ENCODE measurements around the gene CDKL1.

CDKL1 gene

GRCh38 chr14:50402965-50403364 lies 6.3 kb upstream of the CDKL1 start (continued):
- TF ChIP-seq ZNF692 (tag by site-specific recombination; IDR thresholded peaks at IDR 0.05), result no peak
- TF ChIP-seq ZNF521 (tag by site-specific recombination; IDR thresholded peaks at IDR 0.05), result no peak
- TF ChIP-seq ZNF664 (tag by site-specific recombination; IDR thresholded peaks at IDR 0.05), result no peak
- TF ChIP-seq KLF9 (tag by site-specific recombination; IDR thresholded peaks at IDR 0.05; ENCODE audit: low read depth), result no peak
- TF ChIP-seq ZNF341 (tag by site-specific recombination; IDR thresholded peaks at IDR 0.05; ENCODE audit: low read depth), result no peak

GRCh38 chr14:50400461-50400860 lies 3.8 kb upstream of the CDKL1 start:
- Histone ChIP-seq H3K4me1 (ENCODE audit: control insufficient read depth, insufficient read depth, low read length) (peaks cover 16% of the 10 kb centered on the region), H3K27ac (ENCODE audit: extremely low read depth, low read depth, low read length) (no peak overlapping the region), H3K9me3 (ENCODE audit: control insufficient read depth, insufficient read depth, low read depth, low read length) (no peaks in the 10 kb centered on the region), H3K4me3 (ENCODE audit: low read depth, low read length) (no peak overlapping the region), H3K36me3 (ENCODE audit: control insufficient read depth in 2 of 2, insufficient read depth in 1 of 2, low read length in 2 of 2) (no peaks in the 10 kb centered on the region)
- TF ChIP-seq ZBTB44 (tag by site-specific recombination; IDR thresholded peaks at IDR 0.05) (no peak), ZNF626 (tag by site-specific recombination; IDR thresholded peaks at IDR 0.05) (no peak), ZNF530 (tag by site-specific recombination; IDR thresholded peaks at IDR 0.05; ENCODE audit: low read depth) (no peak), ZFHX2 (tag by site-specific recombination; conservative IDR thresholded peaks at IDR 0.05) (no peak), ZNF426 (tag by site-specific recombination; IDR thresholded peaks at IDR 0.05) (no peak), ZNF529 (tag by site-specific recombination; IDR thresholded peaks at IDR 0.05; ENCODE audit: insufficient replicate concordance) (no peak), ZNF558 (tag by site-specific recombination; IDR thresholded peaks at IDR 0.05) (no peak), ZNF629 (tag by site-specific recombination; IDR thresholded peaks at IDR 0.05) (no peak)
- TF ChIP-seq, protein P1, sequence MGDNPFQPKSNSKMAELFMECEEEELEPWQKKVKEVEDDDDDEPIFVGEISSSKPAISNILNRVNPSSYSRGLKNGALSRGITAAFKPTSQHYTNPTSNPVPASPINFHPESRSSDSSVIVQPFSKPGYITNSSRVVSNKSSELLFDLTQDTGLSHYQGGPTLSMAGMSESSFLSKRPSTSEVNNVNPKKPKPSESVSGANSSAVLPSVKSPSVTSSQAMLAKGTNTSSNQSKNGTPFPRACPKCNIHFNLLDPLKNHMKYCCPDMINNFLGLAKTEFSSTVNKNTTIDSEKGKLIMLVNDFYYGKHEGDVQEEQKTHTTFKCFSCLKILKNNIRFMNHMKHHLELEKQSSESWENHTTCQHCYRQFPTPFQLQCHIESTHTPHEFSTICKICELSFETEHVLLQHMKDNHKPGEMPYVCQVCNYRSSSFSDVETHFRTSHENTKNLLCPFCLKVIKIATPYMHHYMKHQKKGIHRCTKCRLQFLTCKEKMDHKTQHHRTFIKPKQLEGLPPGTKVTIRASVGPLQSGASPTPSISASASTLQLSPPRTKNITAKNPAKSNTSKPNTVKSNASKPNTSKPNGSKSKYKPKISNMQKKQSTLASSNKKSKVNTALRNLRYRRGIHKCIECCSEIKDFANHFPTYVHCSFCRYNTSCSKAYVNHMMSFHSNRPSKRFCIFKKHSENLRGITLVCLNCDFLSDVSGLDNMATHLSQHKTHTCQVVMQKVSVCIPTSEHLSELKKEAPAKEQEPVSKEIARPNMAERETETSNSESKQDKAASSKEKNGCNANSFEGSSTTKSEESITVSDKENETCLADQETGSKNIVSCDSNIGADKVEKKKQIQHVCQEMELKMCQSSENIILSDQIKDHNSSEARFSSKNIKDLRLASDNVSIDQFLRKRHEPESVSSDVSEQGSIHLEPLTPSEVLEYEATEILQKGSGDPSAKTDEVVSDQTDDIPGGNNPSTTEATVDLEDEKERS (tag by site-specific recombination; IDR thresholded peaks at IDR 0.05), result no peak
- POLR2A ChIA-PET, result interaction anchor here (0.6 kb wide), 1 partner anchor 78 kb away, joined by 4 read pairs; no protein-coding TSS in a partner anchor
- CTCF ChIA-PET, result no interaction called here

DNA sequence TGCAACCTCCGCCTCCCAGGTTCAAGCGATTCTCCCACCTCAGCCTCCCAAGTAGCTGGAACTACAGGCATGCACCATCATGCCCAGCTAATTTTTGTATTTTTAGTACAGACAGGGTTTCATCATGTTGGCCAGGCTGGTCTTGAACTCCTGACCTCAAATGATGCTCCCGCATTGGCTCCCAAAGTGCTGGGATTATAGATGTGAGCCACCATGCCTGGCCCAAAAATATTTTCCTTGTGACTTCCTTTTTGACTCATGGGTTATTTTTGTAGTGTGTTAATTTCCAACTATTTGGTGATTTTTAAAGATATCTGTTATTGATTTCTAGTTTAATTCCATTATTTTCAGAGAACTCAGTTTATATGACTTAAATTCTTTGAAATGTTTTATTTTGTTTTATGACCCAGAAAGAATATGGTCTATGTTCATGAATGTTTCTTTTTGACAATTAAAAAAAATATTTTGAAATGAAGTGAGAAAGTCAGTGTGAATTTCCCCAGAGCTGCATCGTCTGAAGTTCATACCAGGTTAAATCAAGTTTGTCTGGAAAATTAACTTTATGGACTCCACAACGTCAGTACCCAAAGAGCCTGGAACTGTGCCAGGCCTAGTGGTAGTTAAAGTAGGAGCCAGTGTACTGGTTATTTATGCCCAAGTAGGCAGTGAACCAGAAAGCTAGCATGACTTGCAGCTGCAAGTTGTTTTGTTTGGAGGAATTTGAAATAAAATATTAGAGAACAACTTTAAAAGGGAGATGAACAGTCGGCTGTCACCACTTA lies 2.8 kb upstream of the CDKL1 start:
- H3K9me3 ChIP-seq (ENCODE audit: control insufficient read depth, insufficient read depth, low read depth, low read length), result no peaks in the 10 kb centered on the region
- TF ChIP-seq ZNF677 (tag by site-specific recombination; IDR thresholded peaks at IDR 0.05) (no peak), ZSCAN23 (tag by site-specific recombination; IDR thresholded peaks at IDR 0.05) (no peak), ZBTB44 (tag by site-specific recombination; IDR thresholded peaks at IDR 0.05) (peak; percentile 56; the same call in 1 of the 2 replicates), OSR2 (tag by site-specific recombination; IDR thresholded peaks at IDR 0.05) (peak; percentile 66), PRDM6 (tag by site-specific recombination; IDR thresholded peaks at IDR 0.05) (peak; percentile 82), ZFP3 (tag by site-specific recombination; IDR thresholded peaks at IDR 0.05; ENCODE audit: low read depth) (0 out of 2 replicates have a peak, but pooled peaks have one; percentile 14), GLIS1 (tag by site-specific recombination; IDR thresholded peaks at IDR 0.05) (0 out of 2 replicates have a peak, but pooled peaks have one; percentile 12)
- TF ChIP-seq, protein P2, sequence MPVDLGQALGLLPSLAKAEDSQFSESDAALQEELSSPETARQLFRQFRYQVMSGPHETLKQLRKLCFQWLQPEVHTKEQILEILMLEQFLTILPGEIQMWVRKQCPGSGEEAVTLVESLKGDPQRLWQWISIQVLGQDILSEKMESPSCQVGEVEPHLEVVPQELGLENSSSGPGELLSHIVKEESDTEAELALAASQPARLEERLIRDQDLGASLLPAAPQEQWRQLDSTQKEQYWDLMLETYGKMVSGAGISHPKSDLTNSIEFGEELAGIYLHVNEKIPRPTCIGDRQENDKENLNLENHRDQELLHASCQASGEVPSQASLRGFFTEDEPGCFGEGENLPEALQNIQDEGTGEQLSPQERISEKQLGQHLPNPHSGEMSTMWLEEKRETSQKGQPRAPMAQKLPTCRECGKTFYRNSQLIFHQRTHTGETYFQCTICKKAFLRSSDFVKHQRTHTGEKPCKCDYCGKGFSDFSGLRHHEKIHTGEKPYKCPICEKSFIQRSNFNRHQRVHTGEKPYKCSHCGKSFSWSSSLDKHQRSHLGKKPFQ (tag by site-specific recombination; IDR thresholded peaks at IDR 0.05), result peak; percentile 74
- ChIA-PET POLR2A (no interaction called here), CTCF (no interaction called here)
- peak overlapping the region; percentile 59 for H3K27ac ChIP-seq (ENCODE audit: extremely low read depth, low read depth, low read length)
- H3K36me3 ChIP-seq (ENCODE audit: control insufficient read depth in 2 of 2, insufficient read depth in 1 of 2, low read length in 2 of 2), result no peaks in the 10 kb centered on the region
- peaks cover 16% of the 10 kb centered on the region for H3K4me1 ChIP-seq (ENCODE audit: control insufficient read depth, insufficient read depth, low read length)
- H3K4me3 ChIP-seq (ENCODE audit: low read depth, low read length), result no peak overlapping the region

Data from HEK293 (cell line).